MM.1S (cell line): ENCODE data around the gene ARL5C.

Experiments
- EZH2phosphoT487 ChIP-seq: fragments of 300-600 bp; sonication (generic); IDR thresholded peaks from 2 replicates; pipeline ENCODE4 v1.6.1; 2018; ENCODE audit warnings: antibody characterized with exemption, low read length
- TF ChIP-seq, protein P1 (sequence below): fragments of 300-600 bp; sonication (generic); IDR thresholded peaks from 2 replicates; pipeline ENCODE4 v1.5.1; 2016; ENCODE audit warnings: antibody characterized with exemption, low read length, mixed read lengths

DNA sequence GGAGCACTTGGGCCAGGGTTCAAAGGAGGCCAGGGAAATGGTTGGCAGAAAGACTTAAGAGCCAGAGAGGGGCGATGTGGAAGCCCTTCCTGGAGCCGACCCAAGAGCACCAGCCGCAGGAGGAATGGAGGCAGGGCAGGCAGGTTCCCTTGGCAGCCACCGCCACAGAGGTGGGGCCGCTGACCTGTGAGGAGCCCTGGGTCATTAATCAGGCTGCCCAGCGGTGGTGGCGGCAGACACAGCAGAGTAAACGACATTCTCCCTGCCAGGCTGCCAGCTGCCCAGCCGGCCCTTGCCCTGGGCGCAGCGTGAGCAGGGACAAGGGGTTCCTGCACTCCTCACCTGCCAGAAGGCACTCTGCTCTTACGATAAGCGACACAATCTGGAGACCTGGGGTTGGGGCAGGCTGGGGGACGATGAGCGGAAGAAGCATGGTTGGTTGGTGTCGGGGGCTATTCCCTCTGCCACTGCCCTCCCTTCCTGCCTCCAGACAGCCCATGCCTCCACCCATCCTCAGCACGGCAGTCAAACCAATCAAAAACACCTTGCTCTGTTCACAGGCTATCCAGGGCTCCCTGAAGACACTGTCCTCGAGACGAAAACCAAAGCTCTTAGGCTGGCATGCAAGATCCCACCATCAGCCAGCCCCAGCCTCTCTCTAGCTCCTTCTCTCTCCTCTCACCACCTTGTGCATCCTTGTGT lies 55.4 kb downstream of the ARL5C start:
- TF ChIP-seq, protein P1, sequence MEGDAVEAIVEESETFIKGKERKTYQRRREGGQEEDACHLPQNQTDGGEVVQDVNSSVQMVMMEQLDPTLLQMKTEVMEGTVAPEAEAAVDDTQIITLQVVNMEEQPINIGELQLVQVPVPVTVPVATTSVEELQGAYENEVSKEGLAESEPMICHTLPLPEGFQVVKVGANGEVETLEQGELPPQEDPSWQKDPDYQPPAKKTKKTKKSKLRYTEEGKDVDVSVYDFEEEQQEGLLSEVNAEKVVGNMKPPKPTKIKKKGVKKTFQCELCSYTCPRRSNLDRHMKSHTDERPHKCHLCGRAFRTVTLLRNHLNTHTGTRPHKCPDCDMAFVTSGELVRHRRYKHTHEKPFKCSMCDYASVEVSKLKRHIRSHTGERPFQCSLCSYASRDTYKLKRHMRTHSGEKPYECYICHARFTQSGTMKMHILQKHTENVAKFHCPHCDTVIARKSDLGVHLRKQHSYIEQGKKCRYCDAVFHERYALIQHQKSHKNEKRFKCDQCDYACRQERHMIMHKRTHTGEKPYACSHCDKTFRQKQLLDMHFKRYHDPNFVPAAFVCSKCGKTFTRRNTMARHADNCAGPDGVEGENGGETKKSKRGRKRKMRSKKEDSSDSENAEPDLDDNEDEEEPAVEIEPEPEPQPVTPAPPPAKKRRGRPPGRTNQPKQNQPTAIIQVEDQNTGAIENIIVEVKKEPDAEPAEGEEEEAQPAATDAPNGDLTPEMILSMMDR = no peak
- TF ChIP-seq EZH2phosphoT487 = no peak
